PFSK-1 (cell line): Measurements from ENCODE around the gene RTEL1.

Source experiments
- POLR2AphosphoS5 ChIP-seq: IDR thresholded peaks from 2 replicates; pipeline ENCODE4 v1.6.1; 2012; ENCODE audit warnings: low read depth, mild to moderate bottlenecking, control low read depth, low read length, moderate library complexity
- TAF1 ChIP-seq: IDR thresholded peaks from 2 replicates; pipeline ENCODE4 v1.6.1; 2012; ENCODE audit warnings: low read length, control low read depth, borderline replicate concordance; ENCODE audit not compliant: insufficient read depth
- TF ChIP-seq, protein P1 (sequence below), 2 experiments: IDR thresholded peaks; 2 replicates each; pipeline versions ENCODE4 v1.6.1 to v1.8.0; 2011 to 2012; ENCODE audit warnings: low read depth in 2 of 2, low read length in 2 of 2, control low read depth in 1 of 2, inconsistent platforms in 1 of 2, mild to moderate bottlenecking in 1 of 2, moderate library complexity in 1 of 2; ENCODE audit not compliant: insufficient read depth in 1 of 2

DNA sequence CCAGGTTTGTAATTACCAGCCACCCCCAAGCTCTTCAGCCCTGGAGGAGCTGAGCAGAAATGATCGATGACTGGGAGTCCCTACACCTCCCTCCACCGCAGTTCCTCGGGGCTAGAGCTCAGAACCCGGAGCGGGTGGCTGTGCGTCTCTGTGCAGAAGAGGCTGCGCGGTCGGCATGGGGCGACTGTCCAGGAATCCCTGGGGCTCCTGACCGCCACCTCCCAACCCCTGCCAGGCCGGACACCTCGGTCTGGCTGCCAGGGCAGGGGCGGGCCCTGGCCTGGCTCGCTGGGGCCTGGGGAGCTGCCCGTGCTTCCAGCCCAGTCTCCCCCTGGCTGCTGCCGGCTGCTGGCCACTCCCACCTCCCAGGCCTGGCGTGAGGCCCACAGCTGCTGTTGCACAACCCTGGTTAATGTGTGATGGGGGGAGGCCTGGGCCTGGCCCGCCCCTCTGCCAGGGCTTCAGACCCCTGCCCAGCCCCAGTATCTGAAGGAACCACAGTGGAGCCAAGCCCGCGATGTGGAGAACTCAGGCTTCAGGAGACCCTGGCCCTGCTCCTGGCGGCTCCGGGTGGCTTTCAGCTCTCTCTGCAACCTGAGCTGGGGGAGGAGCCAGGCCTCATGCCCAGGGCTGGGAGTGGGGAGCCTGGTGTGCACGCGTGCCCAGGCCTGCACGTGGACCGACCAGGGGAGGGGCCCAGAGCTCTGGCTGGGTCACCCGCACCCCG, 82.7 kb downstream of the RTEL1 start:
- TF ChIP-seq, protein P1, sequence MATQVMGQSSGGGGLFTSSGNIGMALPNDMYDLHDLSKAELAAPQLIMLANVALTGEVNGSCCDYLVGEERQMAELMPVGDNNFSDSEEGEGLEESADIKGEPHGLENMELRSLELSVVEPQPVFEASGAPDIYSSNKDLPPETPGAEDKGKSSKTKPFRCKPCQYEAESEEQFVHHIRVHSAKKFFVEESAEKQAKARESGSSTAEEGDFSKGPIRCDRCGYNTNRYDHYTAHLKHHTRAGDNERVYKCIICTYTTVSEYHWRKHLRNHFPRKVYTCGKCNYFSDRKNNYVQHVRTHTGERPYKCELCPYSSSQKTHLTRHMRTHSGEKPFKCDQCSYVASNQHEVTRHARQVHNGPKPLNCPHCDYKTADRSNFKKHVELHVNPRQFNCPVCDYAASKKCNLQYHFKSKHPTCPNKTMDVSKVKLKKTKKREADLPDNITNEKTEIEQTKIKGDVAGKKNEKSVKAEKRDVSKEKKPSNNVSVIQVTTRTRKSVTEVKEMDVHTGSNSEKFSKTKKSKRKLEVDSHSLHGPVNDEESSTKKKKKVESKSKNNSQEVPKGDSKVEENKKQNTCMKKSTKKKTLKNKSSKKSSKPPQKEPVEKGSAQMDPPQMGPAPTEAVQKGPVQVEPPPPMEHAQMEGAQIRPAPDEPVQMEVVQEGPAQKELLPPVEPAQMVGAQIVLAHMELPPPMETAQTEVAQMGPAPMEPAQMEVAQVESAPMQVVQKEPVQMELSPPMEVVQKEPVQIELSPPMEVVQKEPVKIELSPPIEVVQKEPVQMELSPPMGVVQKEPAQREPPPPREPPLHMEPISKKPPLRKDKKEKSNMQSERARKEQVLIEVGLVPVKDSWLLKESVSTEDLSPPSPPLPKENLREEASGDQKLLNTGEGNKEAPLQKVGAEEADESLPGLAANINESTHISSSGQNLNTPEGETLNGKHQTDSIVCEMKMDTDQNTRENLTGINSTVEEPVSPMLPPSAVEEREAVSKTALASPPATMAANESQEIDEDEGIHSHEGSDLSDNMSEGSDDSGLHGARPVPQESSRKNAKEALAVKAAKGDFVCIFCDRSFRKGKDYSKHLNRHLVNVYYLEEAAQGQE (IDR thresholded peaks at IDR 0.05; ENCODE audit: insufficient read depth in 1 of 2, low read depth in 2 of 2, low read length in 2 of 2), result peak in 1 of 2 experiments; percentile 13; a peak in 1 of 4 replicates
- peak; percentile 83 for TF ChIP-seq POLR2AphosphoS5
- TF ChIP-seq TAF1, result peak; percentile 61; the same call in 1 of the 2 replicates
